ENCODE results near the gene PLA2G2C.

GRCh38 chr1:20190256-20191160 lies 4.2 kb upstream of the PLA2G2C start:
- no peak for TF ChIP-seq CTCF (conservative IDR thresholded peaks at IDR 0.05)
- TF ChIP-seq ZFX (IDR thresholded peaks at IDR 0.05) = no peak
